Type B pancreatic cell (in vitro differentiated cells): ENCODE data around the gene LMF2. TPM values are rescaled to one million over a fixed set of nuclear protein-coding genes. Genes with fewer than 3 reads are reported as not detected.

Experiments used
- DNase-seq: peaks from one replicate; pipeline ENCODE4 v3.0.0; 2021; ENCODE audit warnings: mixed read lengths; ENCODE audit not compliant: unreplicated experiment; ENCODE audit errors: extremely low spot score
- H3K27ac Mint-ChIP-seq: 2 replicates; pipeline ENCODE4 v1.8.0; 2021; ENCODE audit warnings: mild to moderate bottlenecking, mixed read lengths
- H3K27me3 Mint-ChIP-seq: 2 replicates; pipeline ENCODE4 v1.8.0; 2021; ENCODE audit warnings: mixed read lengths
- H3K36me3 Mint-ChIP-seq: 2 replicates; pipeline ENCODE4 v1.8.0; 2021; ENCODE audit warnings: mixed read lengths
- H3K4me1 Mint-ChIP-seq: one replicate; pipeline ENCODE4 v1.8.0; 2021; ENCODE audit warnings: mixed read lengths; ENCODE audit not compliant: unreplicated experiment
- H3K4me3 Mint-ChIP-seq: 2 replicates; pipeline ENCODE4 v1.8.0; 2021; ENCODE audit warnings: mild to moderate bottlenecking, mixed read lengths
- H3K9me3 Mint-ChIP-seq: 2 replicates; pipeline ENCODE4 v1.8.0; 2021; ENCODE audit warnings: mixed read lengths
- total RNA-seq: library from RNA; stranded (reverse); gene quantifications from 2 replicates; pipeline ENCODE4 v1.2.1, GENCODE V29; 2021; ENCODE audit warnings: low replicate concordance
- TF ChIP-seq, protein P1 (sequence below): fragments of 200-600 bp; sonication (generic); conservative IDR thresholded peaks from 2 replicates; pipeline ENCODE4 v1.5.0; 2021; ENCODE audit warnings: antibody characterized with exemption, mild to moderate bottlenecking

LMF2 gene
- total RNA-seq, 1 donor from 2014 or later, result 74.0 TPM

DNA sequence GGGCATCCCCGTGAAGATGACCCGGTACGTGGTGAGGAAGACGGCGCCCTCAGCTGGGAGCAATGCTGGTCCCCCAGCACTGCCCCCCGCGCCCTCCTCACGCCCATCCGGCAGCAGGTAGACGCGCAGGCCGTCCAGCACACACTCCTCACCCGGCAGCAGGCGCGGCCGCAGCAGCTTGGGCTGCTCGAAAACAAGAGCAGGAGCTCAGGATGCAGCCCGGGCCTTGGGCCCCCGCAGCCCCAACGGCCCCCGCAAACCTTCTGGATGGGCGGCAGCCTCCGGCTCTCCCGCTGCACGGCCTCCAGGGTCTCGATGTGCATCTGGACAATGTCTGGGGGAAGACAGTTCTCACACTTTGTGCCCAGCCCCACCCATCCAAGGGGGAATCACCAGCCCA is 46.0 kb downstream of the LMF2 start:
- DNase-seq, result no peak
- Mint-ChIP-seq H3K27me3 (no peaks in the 10 kb centered on the region), H3K4me3 (no peak overlapping the region), H3K9me3 (no peaks in the 10 kb centered on the region), H3K36me3 (peaks cover 13% of the 10 kb centered on the region), H3K27ac (no peak overlapping the region), H3K4me1 (no peaks in the 10 kb centered on the region)
- TF ChIP-seq, protein P1, sequence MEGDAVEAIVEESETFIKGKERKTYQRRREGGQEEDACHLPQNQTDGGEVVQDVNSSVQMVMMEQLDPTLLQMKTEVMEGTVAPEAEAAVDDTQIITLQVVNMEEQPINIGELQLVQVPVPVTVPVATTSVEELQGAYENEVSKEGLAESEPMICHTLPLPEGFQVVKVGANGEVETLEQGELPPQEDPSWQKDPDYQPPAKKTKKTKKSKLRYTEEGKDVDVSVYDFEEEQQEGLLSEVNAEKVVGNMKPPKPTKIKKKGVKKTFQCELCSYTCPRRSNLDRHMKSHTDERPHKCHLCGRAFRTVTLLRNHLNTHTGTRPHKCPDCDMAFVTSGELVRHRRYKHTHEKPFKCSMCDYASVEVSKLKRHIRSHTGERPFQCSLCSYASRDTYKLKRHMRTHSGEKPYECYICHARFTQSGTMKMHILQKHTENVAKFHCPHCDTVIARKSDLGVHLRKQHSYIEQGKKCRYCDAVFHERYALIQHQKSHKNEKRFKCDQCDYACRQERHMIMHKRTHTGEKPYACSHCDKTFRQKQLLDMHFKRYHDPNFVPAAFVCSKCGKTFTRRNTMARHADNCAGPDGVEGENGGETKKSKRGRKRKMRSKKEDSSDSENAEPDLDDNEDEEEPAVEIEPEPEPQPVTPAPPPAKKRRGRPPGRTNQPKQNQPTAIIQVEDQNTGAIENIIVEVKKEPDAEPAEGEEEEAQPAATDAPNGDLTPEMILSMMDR, result no peak

DNA sequence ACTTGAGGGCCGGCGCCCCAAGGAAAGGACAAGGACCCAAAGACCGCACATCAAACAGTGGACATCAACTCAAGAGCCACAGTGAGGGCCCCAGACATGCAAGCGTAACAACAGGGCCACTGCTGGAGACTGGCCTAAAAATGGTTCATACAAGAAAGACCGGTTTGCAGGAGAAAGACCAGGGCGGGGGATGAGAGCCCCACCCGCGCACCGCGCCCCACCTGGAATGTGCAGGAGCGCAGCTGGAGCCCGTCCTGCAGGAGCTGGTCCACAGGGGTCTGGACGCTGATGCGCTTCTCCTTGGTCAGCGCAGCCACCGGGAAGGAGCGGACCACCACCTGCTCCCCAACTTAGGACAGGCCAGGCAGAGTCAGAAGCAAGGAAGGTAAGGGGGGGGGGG is 46.6 kb downstream of the LMF2 start:
- no peaks in the 10 kb centered on the region for H3K27me3 Mint-ChIP-seq
- H3K9me3 Mint-ChIP-seq, result no peaks in the 10 kb centered on the region

DNA sequence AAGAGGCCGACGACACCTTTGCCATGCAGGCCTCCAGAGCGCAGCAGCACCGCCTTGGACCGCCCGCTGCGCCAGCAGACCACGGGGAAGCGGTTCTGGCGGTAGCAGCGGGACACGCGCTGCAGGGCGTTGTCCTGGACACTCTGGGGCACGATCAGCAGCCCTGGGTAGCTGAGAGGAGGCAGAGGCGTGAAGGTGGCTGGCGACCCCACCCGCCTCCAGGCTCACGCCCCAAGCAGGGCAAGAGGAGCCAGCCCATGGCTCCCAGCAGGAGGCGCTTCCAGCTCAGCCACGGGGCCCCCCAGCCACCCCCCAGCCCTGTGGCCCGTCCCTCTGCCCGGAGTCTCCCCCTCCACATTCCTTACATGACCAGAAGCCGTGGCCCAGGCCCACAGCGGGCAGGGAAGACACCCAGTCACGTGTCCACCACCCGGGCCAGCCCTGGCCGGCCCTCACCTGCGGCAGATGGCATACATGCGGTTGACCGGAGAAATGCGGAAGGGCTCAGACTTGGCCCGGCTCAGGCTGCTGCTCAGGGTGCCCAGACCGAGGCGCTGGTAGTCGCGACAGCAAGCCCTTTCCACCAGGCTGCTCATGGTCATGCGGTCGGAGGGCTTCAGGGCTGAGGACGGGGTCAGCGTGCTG is 47.9 kb downstream of the LMF2 start:
- H3K4me3 Mint-ChIP-seq, result no peak overlapping the region
- DNase-seq, result no peak
- peaks cover 13% of the 10 kb centered on the region for H3K36me3 Mint-ChIP-seq
- H3K27me3 Mint-ChIP-seq, result no peaks in the 10 kb centered on the region
- H3K27ac Mint-ChIP-seq, result no peak overlapping the region
- TF ChIP-seq, protein P1, result no peak
- H3K9me3 Mint-ChIP-seq, result no peaks in the 10 kb centered on the region
- H3K4me1 Mint-ChIP-seq, result no peaks in the 10 kb centered on the region

More for the DNA sequence above, 46.6 kb downstream of the LMF2 start:
- TF ChIP-seq, protein P1, result no peak
- Mint-ChIP-seq H3K4me3 (peak overlapping the region; percentile 83), H3K27ac (peak overlapping the region; percentile 97), H3K36me3 (peaks cover 13% of the 10 kb centered on the region), H3K4me1 (no peaks in the 10 kb centered on the region)
- no peak for DNase-seq

DNA sequence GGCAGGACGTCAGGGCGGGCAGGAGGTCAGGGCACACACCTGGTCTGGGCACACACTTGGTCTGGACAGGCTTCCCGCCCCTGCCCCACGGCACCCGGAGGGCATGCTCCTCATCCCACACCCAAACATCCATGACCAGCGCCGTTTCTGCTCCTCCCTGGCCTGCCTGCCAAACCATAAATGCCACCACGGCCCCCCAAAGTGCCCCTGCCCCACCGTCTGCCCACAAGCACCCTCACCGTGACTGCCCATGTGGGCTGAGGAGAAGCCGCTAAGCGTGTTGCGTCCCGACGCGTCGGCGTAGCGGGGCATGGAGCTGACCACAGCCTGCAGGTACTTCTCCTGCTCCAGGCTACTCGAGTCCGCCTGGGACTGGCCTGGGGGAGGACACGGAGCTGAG is 48.5 kb downstream of the LMF2 start:
- Mint-ChIP-seq H3K4me1 (no peaks in the 10 kb centered on the region), H3K27me3 (no peaks in the 10 kb centered on the region), H3K27ac (no peak overlapping the region), H3K36me3 (peaks cover 13% of the 10 kb centered on the region), H3K9me3 (no peaks in the 10 kb centered on the region), H3K4me3 (no peak overlapping the region)
- no peak for DNase-seq
- TF ChIP-seq, protein P1, result no peak

DNA sequence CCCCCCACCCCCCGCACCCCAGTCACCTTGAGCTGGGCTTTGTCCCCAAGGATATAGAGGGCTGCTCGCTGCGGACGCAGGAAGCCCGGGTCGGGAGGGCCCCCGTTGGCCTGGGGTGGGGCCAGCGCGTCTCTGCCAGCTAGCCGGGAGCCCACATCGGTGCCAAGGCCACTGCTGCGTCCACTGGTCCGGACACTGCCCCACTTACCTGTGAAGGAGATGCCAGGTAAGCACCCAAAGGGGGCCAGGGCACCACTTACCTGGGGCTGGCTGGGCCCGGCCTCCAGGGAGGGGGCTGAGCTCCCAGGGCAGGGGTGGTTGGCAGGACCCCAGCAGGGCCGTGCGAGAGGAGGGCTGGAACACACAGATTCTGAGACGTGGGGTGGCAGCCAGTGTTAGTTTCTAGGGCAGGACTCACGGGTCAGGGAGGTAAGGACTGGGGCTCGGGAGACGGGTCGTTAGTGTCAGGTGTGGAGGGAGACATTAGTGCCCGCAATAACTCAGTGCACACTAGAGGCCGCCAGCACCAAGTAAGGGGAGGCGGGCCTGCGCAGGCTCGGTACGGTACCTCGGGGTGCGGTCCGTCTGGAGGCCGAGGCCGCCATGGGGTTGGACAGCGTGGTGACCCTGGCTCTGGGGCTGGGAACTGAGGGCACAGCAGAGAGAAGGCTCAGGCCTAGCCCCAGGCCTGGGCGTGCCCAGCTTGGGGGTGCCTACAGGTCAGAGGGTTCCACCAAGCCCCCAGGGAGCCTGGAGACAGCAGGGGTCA is 50.9 kb downstream of the LMF2 start:
- Mint-ChIP-seq H3K4me3 (no peak overlapping the region), H3K27me3 (no peaks in the 10 kb centered on the region), H3K9me3 (no peaks in the 10 kb centered on the region), H3K36me3 (peaks cover 12% of the 10 kb centered on the region), H3K4me1 (no peaks in the 10 kb centered on the region), H3K27ac (no peak overlapping the region)
- TF ChIP-seq, protein P1, result peak; percentile 47
- DNase-seq, result no peak
